GM18507 (cell line): ENCODE data around the gene THSD7B.
"Not testable (repeated sequence)": the region's sequence is repeated elsewhere in the genome, so short reads cannot be mapped to it uniquely, and the experiment has no call there.

Experiments
- DNase-seq: peaks from one replicate; pipeline ENCODE4 v3.0.0; 2011; ENCODE audit warnings: low read depth; ENCODE audit not compliant: insufficient read length; ENCODE audit errors: extremely low spot score
- FAIRE-seq: peaks from 2 replicates; lab custom pipeline; 2011; peaks lifted over from hg19 to GRCh38; lab: Jason Lieb, UNC

THSD7B gene

GRCh38 chr2:136920652-136921333 lies 155.4 kb downstream of the THSD7B start:
- DNase-seq = no peak
- no peak for FAIRE-seq

GRCh38 chr2:136927156-136927555 lies 161.8 kb downstream of the THSD7B start:
- DNase-seq (no peak), FAIRE-seq (no peak)

GRCh38 chr2:136929531-136929930 lies 164.2 kb downstream of the THSD7B start:
- no peak for DNase-seq
- no peak for FAIRE-seq

GRCh38 chr2:136932700-136933099 lies 167.4 kb downstream of the THSD7B start:
- no peak for DNase-seq
- FAIRE-seq = no peak

- FAIRE-seq = no peak
- no peak for DNase-seq
Observed at GRCh38 chr2:136935119-136935518, 169.8 kb downstream of the THSD7B start.

GRCh38 chr2:136956050-136956449 lies 190.7 kb downstream of the THSD7B start:
- FAIRE-seq (no peak), DNase-seq (no peak)

- no peak for DNase-seq
- no peak for FAIRE-seq
Observed at GRCh38 chr2:136957044-136957443, 191.7 kb downstream of the THSD7B start.

- FAIRE-seq (no peak), DNase-seq (no peak)
Observed at GRCh38 chr2:136962105-136962725, 196.9 kb downstream of the THSD7B start.

GRCh38 chr2:136966485-136966884 lies 201.1 kb downstream of the THSD7B start:
- no peak for FAIRE-seq
- DNase-seq = no peak

GRCh38 chr2:136980303-136980702 lies 215.0 kb downstream of the THSD7B start:
- DNase-seq = no peak
- no peak for FAIRE-seq

- not testable (repeated sequence) for FAIRE-seq, DNase-seq
Observed at GRCh38 chr2:136981689-136982088, 216.3 kb downstream of the THSD7B start.

- FAIRE-seq = no peak
- no peak for DNase-seq
Observed at GRCh38 chr2:136985044-136985443, 219.7 kb downstream of the THSD7B start.

- no peak for FAIRE-seq
- DNase-seq = no peak
Observed at GRCh38 chr2:136986605-136987221, 221.4 kb downstream of the THSD7B start.

- FAIRE-seq = no peak
- DNase-seq = no peak
Observed at GRCh38 chr2:136990316-136990715, 225.0 kb downstream of the THSD7B start.

- FAIRE-seq = no peak
- DNase-seq = no peak
Observed at GRCh38 chr2:136994793-136995192, 229.4 kb downstream of the THSD7B start.

GRCh38 chr2:136997557-136997956 lies 232.2 kb downstream of the THSD7B start:
- no peak for FAIRE-seq
- DNase-seq = no peak

- DNase-seq (no peak), FAIRE-seq (no peak)
Observed at GRCh38 chr2:137000811-137001210, 235.5 kb downstream of the THSD7B start.

GRCh38 chr2:137002896-137003295 lies 237.6 kb downstream of the THSD7B start:
- DNase-seq (no peak), FAIRE-seq (no peak)

GRCh38 chr2:137005210-137005609 lies 239.9 kb downstream of the THSD7B start:
- FAIRE-seq (no peak), DNase-seq (no peak)

GRCh38 chr2:137007938-137008337 lies 242.6 kb downstream of the THSD7B start:
- DNase-seq = no peak
- no peak for FAIRE-seq

- FAIRE-seq (no peak), DNase-seq (no peak)
Observed at GRCh38 chr2:137009953-137010352, 244.6 kb downstream of the THSD7B start.
